ENCODE measurements around the gene IGFBP3.

IGFBP3 gene

DNA sequence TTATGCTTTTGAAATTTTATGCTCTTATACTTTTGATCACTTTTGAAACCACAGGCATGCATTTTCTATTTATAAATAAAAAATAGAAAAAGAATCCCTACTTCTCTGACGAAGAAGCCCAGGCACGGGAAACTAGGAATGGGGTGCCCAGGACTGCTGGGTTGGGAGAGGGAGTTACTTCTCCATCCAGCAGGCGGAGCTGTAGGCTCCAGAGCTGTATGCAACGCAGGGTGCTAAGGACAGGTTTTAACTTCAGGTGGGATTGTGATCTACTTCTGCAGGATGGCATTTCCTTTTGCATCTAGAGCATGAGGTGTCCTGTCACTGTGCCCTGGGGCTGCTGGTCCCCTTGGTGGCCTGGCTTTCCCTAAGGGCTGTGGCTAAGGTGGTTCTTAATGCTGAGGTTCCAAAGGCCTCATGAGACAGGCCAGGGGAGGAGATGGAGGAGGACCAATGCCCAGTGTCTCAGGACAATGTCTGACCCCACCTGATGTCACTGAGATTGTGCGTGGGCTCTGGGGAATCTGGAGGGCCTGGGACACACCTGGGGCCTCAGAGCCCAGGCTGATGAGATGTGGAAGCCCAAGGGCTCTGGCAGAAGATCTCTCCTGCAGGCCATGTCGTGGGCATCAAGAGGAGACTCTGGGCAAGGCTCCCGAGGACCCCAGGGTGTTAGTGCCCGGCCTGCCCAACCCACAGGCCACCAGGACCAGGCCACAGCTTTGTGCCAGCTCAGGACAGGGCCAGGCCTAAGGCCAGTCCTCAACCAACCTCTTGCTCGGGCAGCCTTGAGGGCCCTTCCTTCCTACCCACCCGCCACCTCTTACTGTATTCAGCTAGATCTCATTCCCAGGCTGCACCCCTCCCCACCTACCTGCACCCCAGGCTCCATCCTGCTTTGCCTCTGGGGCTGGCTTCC, 48.7 kb downstream of the IGFBP3 start:
- no peak for DNase-seq (ENCODE audit: low spot score)

DNA sequence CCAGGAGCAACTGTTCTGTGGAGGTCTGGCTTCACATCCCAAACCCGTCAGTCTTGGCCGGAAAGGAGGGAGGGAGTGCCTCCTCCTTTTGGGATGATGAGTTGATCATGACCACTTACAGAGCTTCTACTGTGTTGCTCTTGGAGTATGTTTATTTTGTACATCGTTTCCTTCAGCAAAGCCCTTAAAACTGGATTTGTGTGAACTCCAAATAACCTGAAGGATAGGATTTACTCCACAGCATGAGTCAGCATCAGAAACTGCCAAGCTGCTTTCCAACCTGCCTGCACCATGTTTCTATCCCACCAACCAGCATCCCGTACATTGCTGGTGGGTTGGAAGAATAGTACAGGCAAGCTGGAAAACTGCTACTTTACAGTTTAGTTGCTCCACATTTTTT, 51.6 kb downstream of the IGFBP3 start:
- DNase-seq (ENCODE audit: low spot score), result no peak

DNA sequence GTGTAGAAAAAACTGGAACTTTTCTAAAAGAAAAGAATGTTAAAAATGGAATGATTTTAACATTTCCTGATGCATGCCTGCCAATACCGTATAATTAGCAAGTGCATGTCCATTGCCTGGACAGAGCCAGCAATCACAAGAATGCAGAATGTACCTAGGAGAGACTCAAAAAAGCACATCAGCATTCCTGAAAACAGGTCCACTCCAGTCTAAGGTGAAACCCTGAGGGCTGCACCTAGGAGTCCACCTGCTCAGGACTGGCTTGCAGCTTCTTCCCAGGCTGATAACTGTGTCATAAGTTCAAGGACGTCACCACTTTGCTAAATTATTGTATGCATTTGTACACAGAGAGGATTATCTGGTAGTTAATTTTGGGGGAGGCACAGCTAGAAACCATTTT, 53.6 kb downstream of the IGFBP3 start:
- DNase-seq (ENCODE audit: low spot score), result no peak

DNA sequence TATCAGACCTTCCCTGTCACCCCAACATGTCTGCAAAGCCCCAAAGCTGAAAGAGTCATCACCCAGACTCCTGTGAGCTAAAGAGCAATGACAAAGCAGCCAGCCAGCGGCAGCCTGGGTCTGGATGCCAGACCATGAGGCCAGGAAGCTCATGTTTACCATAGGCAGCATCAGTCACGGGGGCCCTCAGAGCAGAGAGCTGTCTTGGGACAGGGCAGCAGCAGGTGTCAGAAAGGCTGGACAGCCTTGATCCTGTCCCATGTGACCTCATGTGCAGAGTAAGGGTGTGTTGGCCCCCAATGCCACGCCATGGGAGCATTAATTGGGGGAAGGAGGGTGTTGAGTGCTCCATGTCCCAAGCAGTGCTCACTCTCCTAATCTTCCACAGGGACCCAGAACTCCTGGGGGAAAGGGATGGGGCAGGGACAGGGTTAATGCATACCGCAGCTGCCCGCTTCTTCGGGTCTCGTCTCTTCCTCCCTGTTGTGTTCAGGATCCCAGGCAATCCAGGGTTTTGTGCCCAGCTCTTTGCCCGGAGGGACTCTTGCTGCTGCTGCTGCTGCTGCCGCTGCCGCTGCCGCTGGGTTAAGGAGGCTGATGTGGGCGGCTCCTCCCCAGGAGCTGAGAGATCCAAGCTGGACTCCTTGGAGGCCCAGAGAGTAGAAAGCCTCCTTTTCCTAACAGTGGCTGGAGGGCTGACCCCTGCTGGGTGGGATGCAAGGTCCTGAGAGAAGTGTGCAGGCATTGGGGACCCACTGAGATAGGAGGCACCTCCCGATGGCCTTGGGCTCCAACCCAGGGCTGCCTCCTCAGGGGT, 55.3 kb downstream of the IGFBP3 start:
- DNase-seq (ENCODE audit: low spot score), result no peak

DNA sequence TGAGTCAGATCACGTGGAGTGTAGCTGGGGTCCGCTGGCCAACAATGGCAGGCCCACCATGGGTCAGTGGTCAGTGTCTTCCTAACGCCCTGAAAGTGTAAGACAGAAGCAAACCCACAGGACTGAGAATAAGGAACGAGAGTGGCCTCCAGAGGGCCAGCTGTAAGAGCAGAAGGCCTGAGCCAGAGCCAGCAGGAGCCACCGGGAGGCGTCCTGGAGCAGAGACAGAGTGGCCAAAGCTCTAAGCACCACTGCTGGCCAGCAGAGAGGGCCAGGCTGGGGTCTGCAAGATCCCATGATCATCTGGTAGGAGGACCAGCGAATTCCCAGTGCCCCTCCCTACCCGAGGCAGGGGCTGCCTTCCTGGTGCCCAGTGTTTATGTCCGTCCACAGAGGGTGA, 57.4 kb downstream of the IGFBP3 start:
- DNase-seq (ENCODE audit: low spot score), result no peak
